ENCODE measurements around the gene CHMP4A. TPM values are rescaled to one million over a fixed set of nuclear protein-coding genes. Genes with fewer than 3 reads are reported as not detected.

CHMP4A gene
- total and polyA plus RNA-seq, 2 of the 13 experiments (the other 11 are each of a cell fraction or from before 2014, with no cell fraction given): 83.6 to 113 TPM

GRCh38 chr14:24206260-24207103, 6.8 kb downstream of the CHMP4A start (continued):
- TF ChIP-seq ZNF512B (CRISPR knock-in tag; IDR thresholded peaks at IDR 0.05; ENCODE audit: borderline replicate concordance) (peak; percentile 54; the same call in 1 of the 2 replicates), GATAD2A (CRISPR knock-in tag; IDR thresholded peaks at IDR 0.05) (no peak), HIVEP1 (CRISPR knock-in tag; IDR thresholded peaks at IDR 0.05) (peak; percentile 41; the same call in 1 of the 2 replicates), DNMT1 (CRISPR knock-in tag; IDR thresholded peaks at IDR 0.05) (no peak), PITX1 (CRISPR knock-in tag; IDR thresholded peaks at IDR 0.05) (0 out of 2 replicates have a peak, but pooled peaks have one; percentile 17), ZNF333 (CRISPR knock-in tag; IDR thresholded peaks at IDR 0.05; ENCODE audit: borderline replicate concordance) (0 out of 2 replicates have a peak, but pooled peaks have one; percentile 64), RBFOX2 (IDR thresholded peaks at IDR 0.05; ENCODE audit: low read depth, low read length) (peak; percentile 58), ZNF576 (CRISPR knock-in tag; IDR thresholded peaks at IDR 0.05) (peak; percentile 64; the same call in 1 of the 2 replicates), ZNF543 (CRISPR knock-in tag; IDR thresholded peaks at IDR 0.05) (no peak), HDAC1 (CRISPR knock-in tag; IDR thresholded peaks at IDR 0.05) (no peak), RAD51 (IDR thresholded peaks at IDR 0.05; ENCODE audit: borderline replicate concordance) (0 out of 2 replicates have a peak, but pooled peaks have one; percentile 16), AGO2 (optimal IDR thresholded peaks at IDR 0.05; ENCODE audit: low read depth, low read length) (peak; percentile 58), ZNF446 (CRISPR knock-in tag; IDR thresholded peaks at IDR 0.05) (no peak), SSRP1 (CRISPR knock-in tag; IDR thresholded peaks at IDR 0.05) (peak; percentile 34; the same call in 1 of the 2 replicates), MLX (CRISPR knock-in tag; IDR thresholded peaks at IDR 0.05) (no peak), MED8 (CRISPR knock-in tag; IDR thresholded peaks at IDR 0.05; ENCODE audit: insufficient replicate concordance) (peak; percentile 43), NR0B2 (CRISPR knock-in tag; IDR thresholded peaks at IDR 0.05) (peak; percentile 18; the same call in 1 of the 2 replicates), ERF (CRISPR knock-in tag; IDR thresholded peaks at IDR 0.05) (no peak), ZBTB7A (CRISPR knock-in tag; IDR thresholded peaks at IDR 0.05) (no peak), HOXA9 (CRISPR knock-in tag; IDR thresholded peaks at IDR 0.05; ENCODE audit: borderline replicate concordance) (peak; percentile 68; the same call in 1 of the 2 replicates), TCF12 (IDR thresholded peaks at IDR 0.05) (no peak), TCF12 (CRISPR knock-in tag; IDR thresholded peaks at IDR 0.05) (0 out of 2 replicates have a peak, but pooled peaks have one; percentile 34), SAFB2 (CRISPR knock-in tag; IDR thresholded peaks at IDR 0.05; ENCODE audit: borderline replicate concordance, low read depth) (0 out of 2 replicates have a peak, but pooled peaks have one; percentile 3), RFX1 (IDR thresholded peaks at IDR 0.05) (no peak), ZNF776 (CRISPR knock-in tag; IDR thresholded peaks at IDR 0.05) (0 out of 2 replicates have a peak, but pooled peaks have one; percentile 20), ZNF274 (CRISPR knock-in tag; IDR thresholded peaks at IDR 0.05) (0 out of 2 replicates have a peak, but pooled peaks have one; percentile 11), ZSCAN29 (CRISPR knock-in tag; conservative IDR thresholded peaks at IDR 0.05) (no peak), ZNF282 (IDR thresholded peaks at IDR 0.05; ENCODE audit: partially characterized antibody) (peak; percentile 61)

Measured in HepG2 (cell line).